NCI-H2196 (cell line): ENCODE results near the gene RNF217.
"Not testable (repeated sequence)": the region's sequence is repeated elsewhere in the genome, so short reads cannot be mapped to it uniquely, and the experiment has no call there.

Experiments used
- DNase-seq: peaks from one replicate; lab custom pipeline; 2025; ENCODE audit not compliant: unreplicated experiment; lab: John Stamatoyannopoulos, UW

RNF217 gene

DNA sequence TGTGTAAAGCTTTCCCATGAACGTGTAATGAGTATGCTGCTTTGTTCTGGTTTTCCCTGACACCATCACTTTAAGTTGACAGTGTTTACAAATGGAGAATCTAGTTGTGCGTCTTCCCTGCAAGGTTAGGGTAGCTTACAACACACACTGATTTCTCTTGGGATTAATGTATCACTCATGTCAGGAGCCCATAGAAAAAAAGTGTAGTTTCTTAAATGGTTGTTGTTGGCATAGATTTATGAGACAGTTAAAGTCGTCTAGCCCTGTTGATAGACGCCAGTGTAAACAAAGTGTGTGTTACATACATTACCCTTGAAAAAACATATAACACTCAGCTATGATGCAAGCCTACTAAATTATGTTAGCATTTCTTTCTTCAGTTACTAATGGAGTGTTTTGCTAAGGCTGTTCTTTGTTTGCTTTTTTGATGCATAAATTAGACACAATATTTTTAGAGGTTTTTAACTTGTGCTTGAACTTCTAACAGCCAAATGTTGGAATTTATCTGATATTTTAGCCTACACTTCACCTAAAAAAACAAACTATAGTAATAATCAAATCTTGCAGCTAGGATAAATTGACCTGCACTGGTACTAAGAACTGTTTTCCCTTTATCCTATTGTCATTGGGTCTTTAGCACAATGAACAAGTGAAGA lies 88.6 kb downstream of the RNF217 start:
- DNase-seq, result no peak

GRCh38 chr6:125053809-125054208 lies 91.6 kb downstream of the RNF217 start:
- DNase-seq, result no peak

GRCh38 chr6:125054331-125054730 lies 92.1 kb downstream of the RNF217 start:
- no peak for DNase-seq

DNA sequence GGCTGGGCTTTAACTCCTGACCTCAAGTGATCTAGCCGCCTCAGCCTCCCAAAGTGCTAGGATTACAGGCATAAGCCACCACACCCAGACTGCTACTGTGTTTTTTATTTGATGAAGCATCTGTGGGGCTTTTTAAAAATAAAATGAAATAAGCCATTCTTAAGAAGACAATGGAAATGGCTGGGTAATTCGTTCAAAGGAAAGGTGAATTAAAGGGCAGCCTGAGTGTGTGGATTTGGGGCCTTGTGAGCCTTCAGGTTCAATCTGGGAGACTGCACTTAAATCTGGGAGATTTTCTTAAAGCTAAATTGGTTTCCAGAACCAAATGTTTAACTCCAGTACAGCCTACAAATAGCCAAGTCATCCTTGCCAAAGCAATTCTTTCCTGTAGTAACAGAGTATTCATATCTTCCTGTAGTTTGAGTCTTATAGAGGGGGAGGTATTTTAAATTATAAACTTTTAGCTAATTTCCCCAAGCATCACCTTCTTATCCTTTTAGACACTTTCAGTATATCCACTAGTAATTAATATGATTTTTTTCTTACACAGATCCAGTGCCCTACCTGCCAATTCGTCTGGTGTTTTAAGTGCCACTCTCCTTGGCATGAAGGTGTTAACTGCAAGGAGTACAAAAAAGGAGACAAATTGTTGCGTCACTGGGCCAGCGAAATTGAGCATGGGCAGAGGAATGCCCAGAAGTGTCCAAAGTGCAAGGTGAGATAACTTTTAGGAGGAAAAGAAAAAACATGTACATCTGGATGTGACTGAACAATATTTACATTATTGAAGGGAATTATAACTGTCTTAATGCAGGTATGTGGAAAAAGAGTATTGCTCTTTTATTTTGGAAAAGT lies 95.4 kb downstream of the RNF217 start:
- no peak for DNase-seq

DNA sequence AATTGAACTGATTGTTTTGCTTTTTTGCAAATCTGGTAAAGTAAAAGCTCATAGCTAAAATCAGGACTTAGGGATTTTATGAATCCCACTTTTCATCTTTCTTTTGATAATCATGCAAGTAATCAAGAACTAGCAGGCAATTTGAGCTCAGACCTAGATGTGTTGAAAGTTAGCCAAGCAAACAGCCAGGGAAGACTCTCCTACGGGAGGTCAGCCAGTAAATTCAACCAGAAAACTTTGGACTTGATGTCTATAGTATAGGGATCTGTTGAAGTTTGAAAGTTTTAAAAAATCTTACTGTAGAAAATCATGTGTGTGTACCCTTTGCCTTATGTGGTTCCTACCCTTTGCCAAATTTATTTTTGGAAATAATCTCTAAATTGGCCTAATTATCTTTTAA lies 96.3 kb downstream of the RNF217 start:
- DNase-seq, result no peak

- no peak for DNase-seq
These were observed 101.1 kb downstream of the RNF217 start for GRCh38 chr6:125063307-125063706.

DNA sequence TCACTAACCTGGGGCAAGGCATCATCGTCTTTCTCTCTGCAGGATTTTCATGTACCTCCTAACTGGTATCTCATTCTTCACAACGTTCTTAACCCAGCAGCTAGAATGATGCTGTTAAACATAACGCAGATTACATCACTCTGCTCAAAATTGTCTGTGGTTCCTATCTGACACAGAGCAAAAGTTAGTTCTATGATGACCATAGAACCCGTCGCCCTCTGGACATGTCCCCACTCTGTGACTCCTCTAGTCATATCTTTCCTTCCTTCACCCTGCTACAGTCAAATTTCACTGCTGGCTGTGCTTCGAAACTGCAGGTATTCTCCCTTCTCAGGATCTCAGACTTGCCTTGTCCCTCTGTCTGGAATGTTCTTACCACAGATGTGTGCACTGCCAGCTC lies 103.9 kb downstream of the RNF217 start:
- no peak for DNase-seq

DNA sequence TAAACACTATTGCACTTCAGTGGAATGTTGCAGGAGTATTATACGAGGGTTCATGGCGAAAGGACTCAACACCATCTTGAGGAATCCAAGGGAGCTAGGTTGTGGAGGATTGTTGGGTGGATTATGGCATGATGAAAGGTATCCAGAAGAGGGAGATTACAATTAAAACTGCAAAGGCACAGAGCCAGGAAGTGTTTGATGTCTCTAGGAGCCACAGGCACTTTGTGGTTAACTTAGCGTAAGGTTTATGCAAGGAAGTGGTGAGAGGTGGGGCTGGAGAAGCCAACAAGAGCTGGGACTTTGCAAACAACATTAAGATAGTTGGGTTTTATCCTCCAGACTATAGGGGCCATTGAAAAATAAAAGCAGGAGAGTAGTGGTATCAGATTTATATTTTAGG lies 104.7 kb downstream of the RNF217 start:
- no peak for DNase-seq

DNA sequence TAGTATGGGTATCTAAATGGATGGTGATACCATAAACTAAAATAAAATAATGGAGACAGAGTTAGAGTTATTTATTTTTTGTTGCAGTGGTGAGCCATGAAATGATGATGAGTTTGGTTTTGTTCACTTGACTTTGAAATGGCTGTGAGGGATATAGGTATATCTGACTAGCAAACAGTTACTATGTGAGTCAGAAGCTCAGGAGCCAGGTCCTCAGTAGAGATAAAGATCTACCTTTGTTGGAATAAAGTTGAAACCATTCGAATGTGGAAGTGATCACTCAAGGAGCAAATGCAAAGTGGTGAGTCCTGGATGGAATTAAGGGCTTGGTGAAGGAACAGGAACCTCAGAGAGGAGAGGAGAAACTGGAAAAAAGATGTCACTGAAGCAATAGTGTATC lies 105.3 kb downstream of the RNF217 start:
- no peak for DNase-seq

DNA sequence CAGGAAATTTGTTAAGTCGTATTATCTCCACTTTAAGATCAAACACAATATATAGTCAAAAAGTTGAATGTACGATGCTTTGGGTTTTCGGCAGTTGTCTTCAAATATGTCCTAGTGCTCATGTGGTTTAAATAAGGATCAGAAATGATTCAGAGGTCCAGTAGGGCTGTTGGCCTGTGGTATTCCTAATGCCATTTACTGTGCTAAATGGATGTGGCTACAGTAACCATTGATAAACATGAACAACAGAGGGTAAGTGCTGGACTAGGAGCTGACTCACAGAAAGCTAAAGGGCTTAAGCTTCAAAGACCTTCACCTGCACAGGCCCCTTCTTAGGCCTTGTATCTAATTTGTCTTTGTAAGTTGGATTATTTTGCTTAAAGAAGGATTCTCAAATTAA lies 110.8 kb downstream of the RNF217 start:
- no peak for DNase-seq

DNA sequence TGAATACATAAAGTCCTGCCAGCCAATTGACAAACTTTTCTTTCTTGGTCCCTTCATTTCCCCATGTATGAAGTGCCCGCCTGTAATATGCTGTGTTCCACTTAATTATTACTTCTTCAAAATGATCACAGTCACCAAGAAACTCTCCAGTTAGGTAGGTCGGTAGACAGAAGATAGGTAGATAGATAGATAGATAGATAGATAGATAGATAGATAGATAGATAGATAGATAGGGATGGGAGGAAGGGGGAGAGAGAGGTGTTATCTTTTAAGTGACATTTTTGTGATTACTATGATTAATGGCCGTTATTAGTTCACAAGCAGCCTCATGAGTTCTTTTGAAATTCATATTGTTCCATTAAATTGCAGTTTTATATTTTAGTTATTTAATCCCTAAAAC lies 111.9 kb downstream of the RNF217 start:
- no peak for DNase-seq

DNA sequence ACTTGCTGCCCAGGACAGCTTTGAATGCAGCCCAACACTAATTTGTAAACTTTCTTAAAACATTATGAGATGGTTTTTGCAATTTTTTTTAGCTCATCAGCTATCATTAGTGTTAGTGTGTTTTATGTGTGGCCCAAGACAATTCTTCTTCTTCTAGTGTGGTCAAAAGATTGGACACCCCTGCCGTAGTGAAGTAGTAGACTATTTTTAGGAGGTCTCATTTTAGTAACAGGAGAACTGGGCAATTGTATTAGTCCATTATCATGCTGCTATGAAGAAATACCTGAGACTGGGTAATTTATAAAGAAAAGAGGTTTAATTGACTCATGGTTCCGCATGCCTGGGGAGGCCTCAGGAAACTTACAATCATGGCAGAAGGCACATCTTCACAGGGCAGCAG lies 112.8 kb downstream of the RNF217 start:
- not testable (repeated sequence) for DNase-seq

GRCh38 chr6:125075741-125076481 lies 113.7 kb downstream of the RNF217 start:
- DNase-seq, result no peak

DNA sequence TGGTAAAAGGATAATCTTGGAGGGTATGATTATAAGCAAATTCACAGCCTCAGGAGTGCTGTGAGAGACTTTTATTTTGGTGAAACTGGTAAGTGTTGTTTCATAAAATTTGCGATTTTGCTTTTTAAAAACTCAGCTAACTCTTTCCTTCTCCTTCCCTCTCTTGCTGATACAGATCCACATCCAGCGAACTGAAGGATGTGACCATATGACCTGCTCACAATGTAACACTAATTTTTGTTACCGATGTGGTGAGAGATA lies 114.2 kb downstream of the RNF217 start:
- no peak for DNase-seq

DNA sequence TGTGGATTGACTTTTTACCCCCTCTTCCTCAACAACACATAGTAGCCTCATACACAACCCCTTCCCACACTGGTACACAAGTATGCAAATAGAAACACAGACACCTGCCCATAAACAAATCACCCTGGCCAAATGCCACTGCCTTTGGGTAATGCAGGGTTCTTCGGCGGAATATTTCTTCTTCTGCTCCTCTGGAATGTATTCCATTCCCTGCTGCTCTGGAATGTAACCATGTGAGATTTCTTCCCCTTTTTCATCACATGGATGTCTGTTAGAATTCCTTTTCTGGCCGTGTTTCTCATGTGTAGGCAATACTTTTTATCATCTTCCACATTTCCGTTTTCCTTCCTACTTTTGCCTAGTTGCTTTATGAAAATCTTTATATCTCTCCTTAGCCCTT lies 115.2 kb downstream of the RNF217 start:
- no peak for DNase-seq

- no peak for DNase-seq
These were observed 116.5 kb downstream of the RNF217 start for GRCh38 chr6:125078602-125079321.

DNA sequence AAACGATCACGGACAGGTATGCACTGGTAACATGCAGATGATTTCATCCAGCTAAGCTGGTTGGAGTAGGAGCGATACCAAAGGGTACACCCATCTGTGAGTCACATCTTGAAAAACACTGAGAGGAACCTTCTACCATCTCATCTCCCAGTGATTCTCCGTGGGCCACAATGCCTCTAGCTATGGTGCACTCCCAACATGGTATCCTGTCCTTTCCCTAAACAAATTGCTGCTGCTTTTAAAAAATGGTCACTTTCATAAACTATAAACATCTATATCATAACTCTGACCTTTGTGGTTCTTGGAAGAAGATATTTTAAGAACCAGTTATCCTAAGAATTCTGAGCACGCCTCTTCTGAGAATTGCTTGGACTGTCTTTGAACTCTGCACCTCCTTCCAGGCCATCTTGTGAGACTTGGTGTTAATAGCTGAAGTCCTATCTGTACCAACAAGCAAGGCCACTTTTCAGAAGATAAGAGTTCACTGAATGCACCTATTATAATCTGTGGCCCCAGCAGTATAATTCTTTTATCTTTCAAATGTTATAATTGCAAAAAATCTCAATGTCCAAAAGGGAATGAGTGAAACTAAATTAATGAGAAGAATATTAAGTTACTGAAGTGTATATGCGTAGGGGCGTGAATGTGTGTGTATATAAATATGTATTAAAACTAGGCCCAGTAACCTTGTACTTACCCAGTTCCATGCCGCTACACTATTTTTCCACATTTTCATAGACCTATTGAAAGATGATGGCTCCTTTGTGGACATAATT lies 120.9 kb downstream of the RNF217 start:
- no peak for DNase-seq

DNA sequence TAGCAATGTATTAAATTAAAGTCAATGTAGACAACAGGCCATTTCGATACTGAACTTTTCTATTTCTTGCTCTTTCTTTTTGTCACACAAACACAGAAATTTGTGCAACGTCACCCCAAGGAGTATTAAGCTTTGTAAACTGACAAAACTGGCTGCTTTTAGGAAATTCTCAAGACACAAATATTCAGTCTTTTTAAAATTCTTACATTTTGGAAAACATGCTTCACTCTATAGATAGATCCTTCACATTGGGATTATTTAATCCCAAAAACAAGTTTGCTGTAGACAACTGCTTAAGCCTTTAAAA lies 121.4 kb downstream of the RNF217 start:
- no peak for DNase-seq

GRCh38 chr6:125086716-125087115 lies 124.5 kb downstream of the RNF217 start:
- DNase-seq, result no peak

- no peak for DNase-seq
These were observed 126.7 kb downstream of the RNF217 start for GRCh38 chr6:125088963-125089362.

DNA sequence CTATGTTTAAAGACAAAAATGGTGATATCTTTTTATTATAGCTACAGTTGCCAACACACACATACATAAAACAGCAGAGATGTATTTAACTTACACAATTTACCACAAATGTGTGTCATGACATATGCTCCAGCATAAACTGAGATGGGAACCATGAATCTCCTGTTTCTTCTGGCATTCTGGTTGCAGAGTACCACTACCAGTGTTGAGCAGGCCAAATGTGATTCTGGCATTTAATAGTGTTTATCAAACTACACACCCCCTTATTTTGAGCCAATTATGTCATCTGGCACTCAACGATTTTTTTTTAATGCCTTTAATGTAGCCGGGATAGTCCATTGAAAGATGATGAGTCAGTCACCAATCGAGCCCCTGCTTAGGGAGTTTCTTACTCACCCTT lies 132.3 kb downstream of the RNF217 start:
- no peak for DNase-seq
